GM19351 (cell line): ENCODE results near the gene CAPRIN1.
A peak's percentile ranks its signal among the peaks of the same experiment; 100 is the strongest.

Experiments used
- ATAC-seq: cut with Tn5 transposase; IDR thresholded peaks from one replicate; pipeline ENCODE4 v1.9.1; 2021; ENCODE audit warnings: mild to moderate bottlenecking, moderate library complexity; ENCODE audit not compliant: unreplicated experiment

The CAPRIN1 gene

GRCh38 chr11:34051349-34052035 lies at the start of gene CAPRIN1:
TSS of gene CAPRIN1 (plus strand) at chr11:34051731. CDS start at chr11:34052421, 690 bp downstream.
- peak; percentile 61 for ATAC-seq

GRCh38 chr11:34002420-34002819 lies 49.1 kb upstream of the CAPRIN1 start:
- no peak for ATAC-seq

- ATAC-seq: no peak
Measured at GRCh38 chr11:34004236-34004635, 47.3 kb upstream of the CAPRIN1 start.

GRCh38 chr11:34006876-34007275 lies 44.7 kb upstream of the CAPRIN1 start:
- no peak for ATAC-seq

GRCh38 chr11:34012734-34013133 lies 38.8 kb upstream of the CAPRIN1 start:
- ATAC-seq: no peak

GRCh38 chr11:34013898-34014571 lies 37.5 kb upstream of the CAPRIN1 start:
- ATAC-seq: no peak

GRCh38 chr11:34021977-34022735 lies 29.4 kb upstream of the CAPRIN1 start:
- ATAC-seq: no peak

- ATAC-seq: no peak
Measured at GRCh38 chr11:34026432-34026831, 25.1 kb upstream of the CAPRIN1 start.

- no peak for ATAC-seq
Measured at GRCh38 chr11:34027516-34028408, 23.8 kb upstream of the CAPRIN1 start.

- no peak for ATAC-seq
Measured at GRCh38 chr11:34028425-34028824, 23.1 kb upstream of the CAPRIN1 start.

- no peak for ATAC-seq
Measured at GRCh38 chr11:34029176-34029575, 22.4 kb upstream of the CAPRIN1 start.

- ATAC-seq: no peak
Measured at GRCh38 chr11:34030382-34030781, 21.1 kb upstream of the CAPRIN1 start.

GRCh38 chr11:34033399-34033798 lies 18.1 kb upstream of the CAPRIN1 start:
- no peak for ATAC-seq

- ATAC-seq: no peak
Measured at GRCh38 chr11:34034053-34034452, 17.5 kb upstream of the CAPRIN1 start.

- no peak for ATAC-seq
Measured at GRCh38 chr11:34036456-34036855, 15.1 kb upstream of the CAPRIN1 start.

- no peak for ATAC-seq
Measured at GRCh38 chr11:34037016-34037415, 14.5 kb upstream of the CAPRIN1 start.

- no peak for ATAC-seq
Measured at GRCh38 chr11:34040571-34040970, 11.0 kb upstream of the CAPRIN1 start.

- ATAC-seq: no peak
Measured at GRCh38 chr11:34044664-34045485, 6.7 kb upstream of the CAPRIN1 start.

- no peak for ATAC-seq
Measured at GRCh38 chr11:34049028-34049427, 2.5 kb upstream of the CAPRIN1 start.
